ENCODE data around the gene RTRAF.
A peak's percentile ranks its signal among the peaks of the same experiment; 100 is the strongest.

The RTRAF gene

DNA sequence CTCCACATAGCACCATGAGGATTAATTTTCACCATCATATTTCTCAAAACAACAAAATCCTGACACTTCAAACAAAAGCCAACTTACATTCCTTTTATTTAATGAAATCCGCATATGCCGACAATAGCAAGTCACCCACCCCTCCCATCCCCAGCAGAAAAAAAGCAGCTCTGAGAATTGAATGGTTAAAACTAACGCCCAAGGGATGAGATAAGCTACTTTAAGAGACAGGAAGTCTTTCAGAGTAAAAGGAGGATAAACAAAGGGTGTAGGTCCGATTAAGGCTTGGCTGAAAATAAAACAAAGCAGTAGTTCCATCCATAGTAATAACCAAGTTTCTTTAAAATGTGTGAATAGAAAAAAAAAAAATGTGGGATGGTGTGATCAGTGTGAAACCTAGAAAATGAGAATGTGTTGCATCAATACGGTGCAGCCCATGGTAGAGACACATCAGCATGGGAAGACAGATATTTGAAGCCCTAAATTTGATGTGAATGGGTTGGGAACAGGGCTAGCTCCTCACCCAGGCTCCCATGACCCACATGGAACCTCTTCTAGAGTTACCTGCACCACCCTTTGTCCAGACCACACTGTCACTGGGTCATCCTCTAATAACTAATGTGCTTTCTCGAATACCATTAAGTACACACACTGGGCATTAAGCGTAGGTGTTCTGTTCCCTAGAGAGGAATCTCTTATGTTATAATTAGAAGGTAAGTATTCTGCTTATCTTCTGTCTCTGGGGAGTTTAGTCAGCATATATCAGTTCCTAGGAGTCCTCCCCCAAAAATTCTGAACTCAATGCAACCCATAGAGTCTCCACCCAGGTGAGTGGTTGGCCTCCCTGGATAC, 31.7 kb downstream of the RTRAF start:
- DNase-seq (ENCODE audit: low read depth) = no peak

DNA sequence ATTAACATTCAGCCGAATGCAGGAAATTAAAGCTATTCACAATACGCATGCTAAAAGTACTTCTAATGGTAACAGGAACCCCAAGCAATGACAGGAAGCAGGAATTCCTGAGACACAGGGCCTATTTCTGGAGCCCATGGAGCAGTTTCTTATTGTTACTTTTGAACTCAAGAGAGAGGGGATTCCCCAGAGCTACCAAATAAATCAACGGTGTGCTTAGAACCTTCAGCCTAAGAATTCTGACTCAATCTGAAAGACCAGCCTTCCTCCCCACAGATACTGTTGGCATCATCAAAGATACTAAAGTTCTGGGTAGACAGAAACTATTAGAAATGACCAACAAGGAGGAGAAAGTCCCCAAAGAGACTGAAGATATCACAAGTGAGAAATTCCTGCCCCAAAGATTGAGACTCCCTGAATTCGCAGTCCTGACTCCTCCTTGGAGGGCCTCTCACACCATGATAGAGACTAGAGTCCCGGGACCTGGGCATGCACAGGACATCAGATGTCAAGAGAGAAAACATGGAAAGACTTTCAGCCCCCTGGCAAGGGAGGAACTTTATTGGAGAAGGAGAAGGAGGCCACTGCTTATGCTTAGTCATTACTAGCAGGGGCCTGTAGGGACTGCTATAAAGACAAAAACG, 32.7 kb downstream of the RTRAF start:
- no peak for DNase-seq (ENCODE audit: low read depth)

DNA sequence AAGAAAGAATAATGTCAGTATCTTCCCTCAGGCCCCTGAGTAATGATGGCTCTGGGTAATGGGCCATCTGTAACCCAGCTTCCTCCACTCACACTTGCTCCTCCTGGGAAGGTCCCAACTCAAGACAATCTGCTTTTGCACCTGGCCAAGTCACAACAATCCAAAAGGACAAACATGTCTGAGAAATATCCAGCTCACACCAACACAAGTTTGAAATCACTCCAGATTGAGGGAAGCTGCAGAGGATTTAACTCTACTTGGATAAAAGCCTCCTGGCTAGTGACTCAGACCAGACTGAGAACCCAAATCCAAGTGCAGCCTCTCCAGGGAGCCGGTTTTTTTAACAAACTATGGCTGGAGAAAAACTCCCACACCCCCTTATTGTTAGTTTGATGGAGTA, 34.2 kb downstream of the RTRAF start:
- no peak for DNase-seq (ENCODE audit: low read depth)

DNA sequence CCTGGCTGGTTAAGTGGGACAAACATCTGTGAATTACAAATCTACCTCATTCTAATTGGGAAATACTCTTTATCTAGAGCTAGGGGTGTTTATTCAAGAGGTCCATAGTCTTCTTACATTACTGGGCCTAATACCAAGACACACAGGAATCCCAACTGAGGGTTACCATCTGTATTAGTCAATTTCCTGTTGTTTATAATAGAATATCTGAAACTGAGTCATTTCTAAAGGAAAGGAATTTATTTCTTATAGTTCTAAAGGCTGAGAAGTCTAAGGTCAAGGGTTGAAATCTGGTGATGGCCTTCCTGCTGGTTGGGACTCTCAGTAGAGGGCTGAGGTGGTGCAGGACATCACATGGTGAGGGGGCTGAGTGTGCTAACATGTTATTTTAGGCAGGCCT, 36.0 kb downstream of the RTRAF start:
- no peak for DNase-seq (ENCODE audit: low read depth)

DNA sequence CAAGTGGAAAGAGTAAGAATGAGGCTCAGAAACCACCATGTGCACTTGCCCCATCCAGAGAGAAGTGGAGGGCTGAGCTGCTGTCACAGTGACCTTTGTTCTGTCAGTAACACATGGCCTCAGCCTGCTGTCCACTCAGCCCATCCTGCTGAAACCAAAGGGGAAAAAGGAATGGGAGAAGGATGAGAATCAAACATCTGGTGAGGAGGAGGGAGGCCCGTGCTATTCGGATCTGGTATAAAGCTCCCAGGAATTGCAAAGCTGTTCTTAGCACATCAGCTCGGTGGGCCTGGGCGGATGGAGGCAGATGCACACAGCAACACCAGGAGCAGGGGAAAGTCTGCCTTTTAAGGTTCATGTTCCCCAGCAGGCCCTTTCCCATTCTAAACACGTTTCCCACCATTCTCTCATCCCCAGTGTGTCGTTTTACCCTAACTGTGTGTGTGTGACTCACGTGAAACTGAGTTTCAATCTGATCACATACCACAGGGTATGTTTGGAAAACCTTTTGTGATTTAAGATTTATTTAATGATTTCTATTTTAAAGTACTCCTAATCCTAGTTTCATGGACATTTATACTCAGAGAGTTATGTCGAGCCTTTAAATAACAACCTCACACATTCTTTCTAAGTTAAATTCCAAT, 36.8 kb downstream of the RTRAF start:
- DNase-seq (ENCODE audit: low read depth) = no peak

DNA sequence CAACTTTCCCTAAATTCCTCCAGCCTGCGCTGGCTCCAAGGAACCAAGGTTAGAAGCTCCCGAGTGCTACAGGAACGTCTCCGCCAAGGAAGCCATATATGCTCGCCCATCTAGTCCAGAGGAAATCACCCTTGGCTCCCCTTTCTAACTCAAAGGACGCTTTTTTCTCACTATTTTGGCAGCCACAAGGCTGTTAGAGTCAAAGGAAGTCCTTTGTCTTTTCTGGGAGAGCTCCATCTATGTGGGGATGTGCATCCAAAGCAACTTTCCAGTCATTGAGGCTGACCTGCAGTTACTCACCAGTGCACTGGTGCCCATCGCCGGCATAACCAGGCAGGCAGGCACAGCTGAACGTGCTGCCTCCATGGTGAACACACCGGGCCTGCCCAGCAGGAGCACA, 37.6 kb downstream of the RTRAF start:
- no peak for DNase-seq (ENCODE audit: low read depth)

DNA sequence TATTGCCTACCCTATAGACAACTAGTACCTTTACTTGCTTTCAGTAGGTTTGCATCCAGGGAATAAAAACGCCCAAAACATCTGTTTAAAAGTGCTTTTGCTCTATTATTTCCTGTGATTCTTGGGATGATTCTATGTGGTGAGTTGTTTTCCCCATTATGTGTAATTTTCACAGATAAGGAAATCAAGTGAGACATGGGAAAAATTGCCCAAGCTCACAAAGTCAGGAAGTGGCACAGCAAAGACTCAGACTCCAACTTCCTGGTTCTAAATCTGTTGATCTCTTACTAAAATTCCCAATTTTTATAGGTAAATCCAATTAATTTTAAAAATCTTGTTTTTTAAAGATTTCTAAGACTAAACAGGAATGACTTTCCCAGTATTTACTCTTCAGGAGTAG, 40.5 kb downstream of the RTRAF start:
- no peak for DNase-seq (ENCODE audit: low read depth)

DNA sequence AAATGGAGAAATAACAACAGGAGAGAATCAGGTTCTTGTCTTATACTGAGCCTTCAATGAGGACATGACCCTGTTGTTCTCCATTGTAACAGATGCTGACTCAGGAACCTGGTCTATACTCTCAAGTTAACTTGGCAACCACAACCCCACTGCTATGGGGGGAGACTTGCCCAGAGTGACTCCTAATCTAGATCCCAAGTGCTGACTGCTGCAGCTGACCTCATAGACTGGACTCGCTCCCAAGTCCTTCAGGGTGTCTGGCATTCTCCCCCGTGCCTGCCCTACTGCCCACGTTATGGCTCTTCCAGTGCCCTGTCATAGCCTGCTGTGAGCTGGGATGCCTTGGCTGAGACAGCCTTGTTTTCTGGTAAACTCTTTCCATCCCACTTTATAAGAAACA, 42.4 kb downstream of the RTRAF start:
- no peak for DNase-seq (ENCODE audit: low read depth)

DNA sequence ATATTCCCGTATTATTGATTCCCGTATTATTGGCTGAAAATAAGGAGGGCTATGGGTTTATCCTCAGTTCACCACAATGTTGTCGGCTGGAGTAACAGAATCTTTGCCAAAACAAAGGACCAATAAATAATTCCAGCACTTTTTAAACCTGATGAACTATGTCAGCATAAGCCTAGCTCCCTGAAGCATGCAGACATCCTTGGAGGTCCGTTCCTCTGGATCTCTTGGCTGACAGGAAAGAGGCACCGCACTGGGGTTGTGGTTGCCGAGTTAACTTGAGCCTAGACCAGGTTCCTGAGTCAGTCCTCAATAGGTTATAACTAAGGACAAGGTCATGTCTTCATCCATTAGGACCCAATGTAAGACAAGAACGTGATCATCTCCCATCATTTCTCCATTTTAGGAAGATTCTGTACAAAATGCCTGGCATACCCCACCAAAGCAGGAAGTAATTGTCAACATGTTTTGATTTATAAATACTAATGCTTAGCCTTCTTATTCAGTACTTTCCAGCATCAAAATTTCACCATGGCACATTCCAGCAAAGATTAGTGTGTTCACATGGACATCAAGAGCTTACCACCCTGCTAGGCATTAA, 43.0 kb downstream of the RTRAF start:
- DNase-seq (ENCODE audit: low read depth) = no peak

DNA sequence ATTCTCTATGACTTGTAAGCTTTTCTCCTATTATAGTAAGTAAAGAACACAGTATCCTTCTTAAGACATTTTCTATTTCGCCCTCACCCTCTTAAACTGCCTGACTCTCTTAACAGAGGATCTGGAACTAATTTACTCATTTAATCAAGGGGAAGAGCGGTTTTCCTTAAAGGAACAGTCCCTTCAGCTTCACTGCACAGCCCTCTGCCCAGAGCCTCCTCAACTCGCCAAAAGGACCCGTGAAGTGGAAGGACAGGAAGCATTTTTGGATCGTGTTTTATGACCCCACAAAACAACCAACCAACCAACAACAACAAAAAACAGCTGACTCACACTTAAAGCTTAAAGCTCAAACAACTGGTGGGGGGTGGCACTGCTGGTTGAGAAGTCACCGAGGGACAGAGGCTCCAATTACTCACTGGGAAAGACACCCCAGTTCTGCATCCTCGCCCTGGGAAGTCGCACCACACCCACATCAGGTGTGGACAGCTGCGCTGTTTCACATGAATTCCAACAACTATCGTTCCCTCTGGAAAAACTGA, 43.8 kb downstream of the RTRAF start:
- DNase-seq (ENCODE audit: low read depth) = no peak

DNA sequence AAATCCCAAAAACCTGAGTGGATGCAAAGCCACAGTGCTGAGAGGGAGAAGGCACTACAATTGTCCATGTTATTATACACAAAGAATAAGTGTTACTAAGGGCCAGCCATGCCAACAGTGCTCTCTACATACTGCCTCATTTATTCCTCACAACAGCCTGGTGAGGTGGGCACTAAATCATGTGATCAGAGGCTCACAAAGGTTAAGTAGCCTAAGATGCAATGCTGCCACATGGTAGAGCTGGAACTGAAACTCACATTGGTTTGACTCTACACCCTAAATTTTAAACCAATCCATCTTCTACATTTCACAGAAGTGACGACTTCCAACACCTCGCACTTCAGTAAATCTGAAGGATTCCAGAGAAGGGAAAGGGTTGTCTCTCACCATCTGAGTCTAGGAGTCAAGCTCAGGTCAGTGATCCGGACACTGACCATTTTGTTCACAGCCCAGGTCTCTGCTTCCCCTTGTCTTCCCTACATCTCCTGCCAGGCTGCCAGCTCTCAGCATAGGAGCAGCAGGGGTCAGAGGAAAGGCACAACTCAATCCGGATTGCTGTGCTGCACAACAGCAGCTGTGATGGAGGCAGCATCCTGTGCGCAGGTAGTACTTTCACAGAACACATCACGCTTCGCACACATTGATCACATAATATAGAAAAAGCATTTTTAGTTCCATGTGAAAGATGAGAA, 49.9 kb downstream of the RTRAF start:
- DNase-seq (ENCODE audit: low read depth) = no peak

DNA sequence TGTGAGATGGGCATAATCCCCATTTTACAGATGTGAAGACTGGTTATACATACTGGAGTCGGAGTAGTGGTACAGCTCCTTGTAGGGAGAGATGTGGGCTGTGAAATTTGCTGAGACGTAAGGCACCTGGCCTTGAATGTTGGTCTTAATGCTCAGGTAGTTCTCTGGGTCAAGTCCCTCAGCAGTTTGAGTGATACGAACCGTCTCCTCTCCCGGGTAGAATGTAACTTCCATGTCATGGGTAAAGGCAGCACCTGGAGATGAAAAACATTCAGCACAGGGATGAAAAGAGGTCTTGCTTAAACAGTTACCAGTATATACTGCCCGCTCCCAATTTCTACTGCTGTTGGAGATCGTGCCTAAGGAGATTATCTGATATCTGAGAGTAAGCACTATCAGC, 51.3 kb downstream of the RTRAF start:
- DNase-seq (ENCODE audit: low read depth) = no peak

DNA sequence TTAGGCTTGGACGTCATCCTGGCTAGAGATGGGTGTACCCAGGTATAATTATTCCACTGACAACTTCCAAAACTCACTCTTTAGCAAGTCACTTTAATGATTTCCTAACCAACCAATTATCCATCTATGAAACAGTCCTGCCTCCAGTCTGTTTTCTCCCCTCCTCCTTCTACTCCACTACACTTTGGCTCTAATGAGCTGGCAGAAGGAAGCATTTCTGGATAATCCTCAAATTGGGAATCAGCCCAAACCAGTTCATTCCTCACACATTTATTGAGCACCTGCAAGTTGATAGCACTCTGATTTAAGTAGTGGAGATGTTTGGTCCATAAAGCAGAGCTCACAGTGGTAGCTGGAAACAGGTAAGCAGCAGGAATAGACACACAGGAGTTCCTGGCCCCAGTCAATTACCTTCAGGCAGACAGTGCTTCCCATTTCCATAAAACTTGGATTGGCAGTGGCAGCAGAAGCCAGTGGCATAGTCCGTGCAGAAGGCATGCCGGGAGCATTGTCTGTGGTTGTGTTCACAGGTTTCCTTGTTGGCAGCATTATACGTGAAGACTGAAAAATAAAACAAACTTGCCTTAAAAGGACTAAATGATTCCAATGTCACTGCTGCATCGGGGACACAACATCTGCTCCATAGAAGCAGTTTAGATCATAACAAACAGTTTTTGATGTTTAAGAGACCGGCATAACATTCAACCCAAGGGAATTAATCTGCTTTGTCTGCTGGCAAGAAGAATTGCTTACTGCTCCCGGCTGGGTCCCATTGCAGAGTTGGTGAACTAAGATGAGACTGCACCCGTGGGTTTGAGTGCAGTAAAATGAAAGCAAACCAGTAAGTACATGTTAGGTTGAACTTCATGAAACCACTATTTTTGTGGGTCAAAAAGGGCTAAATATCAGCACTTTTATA, 53.3 kb downstream of the RTRAF start:
- no peak for DNase-seq (ENCODE audit: low read depth)

DNA sequence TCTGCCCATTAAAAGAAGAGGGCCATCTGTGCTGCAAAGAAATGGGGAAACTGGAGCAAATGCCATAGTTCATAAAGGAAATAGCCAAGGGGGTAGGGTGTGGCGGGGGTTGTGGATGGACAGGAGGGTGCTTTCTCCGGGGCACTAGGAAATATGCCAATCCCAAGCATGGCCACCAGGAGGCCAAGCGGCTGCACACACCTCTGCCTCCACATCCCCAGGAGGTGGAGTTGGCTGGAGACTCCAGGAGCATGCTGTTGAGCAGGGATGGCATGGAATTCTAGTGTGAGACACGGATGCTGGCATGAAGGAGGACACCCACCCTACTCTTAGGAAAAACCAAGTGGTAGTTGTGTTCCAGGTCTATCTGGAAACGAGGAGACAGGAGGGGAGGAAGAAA, 54.3 kb downstream of the RTRAF start:
- peak; percentile 14 for DNase-seq (ENCODE audit: low read depth)

DNA sequence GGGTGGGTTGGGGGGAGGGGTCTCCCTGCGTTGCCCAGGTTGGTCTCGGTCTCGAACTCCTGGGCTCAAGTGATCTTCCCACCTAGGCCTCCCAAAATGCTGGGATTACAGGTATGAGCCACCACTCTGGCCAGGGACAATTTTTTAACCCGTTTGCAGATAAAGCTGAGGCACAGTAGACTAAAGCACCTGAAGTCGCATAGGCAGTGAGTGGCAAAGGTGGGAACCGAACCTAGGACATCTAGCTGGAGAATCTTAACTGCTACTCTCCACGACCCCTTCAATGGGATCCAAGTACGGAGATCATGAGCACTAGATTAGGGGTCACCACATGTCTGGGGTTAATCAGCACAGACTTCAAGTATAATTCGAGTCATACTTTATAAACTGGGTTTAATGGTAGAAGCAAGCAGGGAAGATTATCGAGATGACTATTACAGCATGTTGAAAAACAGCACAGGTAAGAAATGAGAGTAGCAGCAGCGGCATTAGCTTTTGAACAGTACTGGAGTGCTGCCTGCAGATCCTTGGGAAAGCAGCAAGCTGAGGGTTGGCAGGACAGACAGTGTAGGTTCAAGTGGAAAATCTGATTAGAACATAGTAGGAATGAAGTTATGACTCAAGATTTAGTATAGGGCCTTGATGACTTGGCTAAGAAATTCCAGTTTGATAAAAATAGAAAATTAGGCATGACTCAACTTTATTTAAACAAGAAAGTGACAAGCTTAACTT, 55.6 kb downstream of the RTRAF start:
- no peak for DNase-seq (ENCODE audit: low read depth)

DNA sequence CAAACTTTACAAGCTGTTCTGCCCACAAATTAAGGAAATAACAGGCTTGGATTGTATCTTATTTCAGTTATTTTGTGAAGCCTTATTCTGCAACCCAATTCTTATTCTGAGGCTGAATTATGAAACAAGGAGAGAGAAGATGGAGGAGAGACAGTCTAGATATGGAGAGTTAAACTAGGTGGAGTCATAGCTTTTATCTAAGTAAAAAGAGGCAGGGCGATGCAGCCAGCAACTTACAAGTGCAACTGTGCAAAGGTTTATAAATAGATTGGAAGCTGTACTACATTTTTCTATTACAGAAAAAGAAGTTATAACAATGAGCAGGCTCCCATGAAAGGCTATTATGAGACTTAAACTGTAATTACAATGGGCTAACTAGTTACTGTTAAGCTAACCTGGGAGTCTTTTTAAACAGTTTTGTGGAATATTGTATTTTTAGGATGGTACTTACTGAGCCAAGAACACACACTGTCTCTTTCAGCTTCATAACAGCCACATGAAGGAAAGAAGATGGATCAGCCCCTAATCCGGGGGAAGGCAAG, 57.1 kb downstream of the RTRAF start:
- no peak for DNase-seq (ENCODE audit: low read depth)

DNA sequence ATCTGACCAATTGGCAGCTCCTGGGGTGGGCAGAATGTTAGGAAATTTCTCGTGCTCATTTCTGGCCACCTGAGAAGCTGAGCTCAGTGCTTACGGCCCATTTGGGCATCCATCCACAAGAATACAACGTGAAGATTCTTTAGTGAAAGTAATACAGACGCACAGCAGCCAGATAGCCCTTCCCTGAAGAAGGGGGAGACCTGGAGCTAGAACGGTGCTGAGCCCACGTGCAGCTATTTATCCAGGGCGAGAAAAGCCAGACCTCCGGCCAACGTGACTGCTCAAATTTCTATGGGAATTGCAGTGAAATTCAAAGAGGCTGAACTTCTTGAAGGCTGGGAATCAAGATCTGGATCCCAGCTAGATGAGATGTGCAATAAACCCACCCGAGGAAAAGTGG, 58.8 kb downstream of the RTRAF start:
- DNase-seq (ENCODE audit: low read depth) = no peak

DNA sequence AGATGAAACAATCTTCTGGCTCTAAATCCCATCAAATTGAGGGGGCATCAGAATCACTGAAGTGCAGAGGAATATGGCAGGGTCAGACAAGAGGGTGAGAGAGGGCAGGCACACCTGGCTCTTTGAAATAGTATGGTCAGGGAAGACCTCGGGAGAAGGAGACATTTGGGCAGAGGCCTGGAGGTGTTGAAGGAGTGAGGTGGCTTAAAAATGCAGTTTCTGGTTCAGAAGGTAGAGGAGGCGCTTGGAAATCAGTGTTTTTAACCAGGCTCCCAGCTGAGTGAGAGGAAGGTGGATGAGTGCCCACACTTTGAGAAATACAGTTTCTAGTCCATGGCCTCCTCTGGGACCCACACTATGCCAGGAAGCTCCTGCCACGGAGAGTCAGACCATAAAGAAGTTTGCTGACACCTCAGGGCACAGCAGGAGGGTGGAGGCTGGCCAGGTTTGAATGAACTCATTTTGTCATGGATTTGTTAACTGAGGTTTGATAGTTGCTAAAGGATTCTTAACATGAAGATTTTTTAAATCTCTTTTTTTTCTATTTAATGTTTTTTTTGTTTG, 59.4 kb downstream of the RTRAF start:
- no peak for DNase-seq (ENCODE audit: low read depth)

DNA sequence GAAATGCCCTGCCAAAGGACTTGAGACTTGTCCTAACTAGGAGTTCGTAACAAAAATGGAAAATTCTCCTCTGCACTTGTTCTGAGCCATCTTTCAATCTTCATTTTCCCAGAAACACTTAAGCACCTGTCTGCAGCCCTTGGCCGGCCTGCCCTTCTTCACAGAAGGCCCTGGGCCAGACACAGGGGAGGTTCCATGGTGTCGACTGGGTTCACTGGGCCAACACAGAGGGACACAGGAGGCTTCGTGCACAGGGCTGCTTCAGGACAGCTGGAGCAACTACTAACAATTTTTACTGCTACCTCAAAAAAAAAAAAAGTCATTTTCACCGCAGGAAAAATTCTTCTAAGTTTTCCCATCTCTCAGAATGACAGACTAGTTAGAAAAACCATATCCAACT, 59.9 kb downstream of the RTRAF start:
- no peak for DNase-seq (ENCODE audit: low read depth)

All from T follicular helper cell (primary cell).